GM23338 (cell line): ENCODE measurements around the gene TNS1. TPM values are rescaled to one million over a fixed set of nuclear protein-coding genes. Genes with fewer than 3 reads are reported as not detected.

Experiments
- ATAC-seq: fragments of 200-7000 bp; cut with Tn5 transposase; 3 replicates; pipeline ENCODE4 v1.9.1; 2020
- DNase-seq: peaks from one replicate; pipeline ENCODE4 v3.0.0-alpha.2; 2015; ENCODE audit warnings: low spot score
- H2AFZ ChIP-seq: fragments of 200-600 bp; sonication (generic); 2 replicates; pipeline ENCODE4 v1.8.0; 2016; ENCODE audit warnings: antibody characterized with exemption, mild to moderate bottlenecking, moderate library complexity
- H3F3A ChIP-seq: fragments of 200-600 bp; sonication (generic); replicated peaks from 2 replicates; pipeline ENCODE4 v1.8.0; 2017; ENCODE audit warnings: antibody characterized with exemption, mixed run types, low read depth
- H3K27ac ChIP-seq: fragments of 200-600 bp; sonication (generic); 2 replicates; pipeline ENCODE4 v1.6.1; 2016; ENCODE audit warnings: low read depth
- H3K27me3 ChIP-seq: fragments of 200-600 bp; sonication (generic); 2 replicates; pipeline ENCODE4 v1.8.0; 2016; ENCODE audit warnings: mild to moderate bottlenecking, mixed run types, moderate library complexity; ENCODE audit not compliant: insufficient read depth
- H3K36me3 ChIP-seq: fragments of 200-600 bp; sonication (generic); 2 replicates; pipeline ENCODE4 v1.8.0; 2016; ENCODE audit warnings: mild to moderate bottlenecking; ENCODE audit not compliant: insufficient read depth
- H3K4me1 ChIP-seq: fragments of 200-600 bp; sonication (generic); 2 replicates; pipeline ENCODE4 v1.8.0; 2016; ENCODE audit warnings: mild to moderate bottlenecking, moderate library complexity; ENCODE audit not compliant: insufficient read depth
- H3K4me2 ChIP-seq: fragments of 200-600 bp; sonication (generic); 2 replicates; pipeline ENCODE4 v1.7.1; 2017; ENCODE audit warnings: mixed run types
- H3K4me3 ChIP-seq: fragments of 200-600 bp; sonication (generic); 2 replicates; pipeline ENCODE4 v1.6.1; 2016; ENCODE audit warnings: mixed run types
- H3K79me2 ChIP-seq: fragments of 200-600 bp; sonication (generic); replicated peaks from 2 replicates; pipeline ENCODE4 v1.8.0; 2017; ENCODE audit warnings: mild to moderate bottlenecking; ENCODE audit not compliant: insufficient read depth
- H3K9me2 ChIP-seq: fragments of 200-600 bp; sonication (generic); 2 replicates; pipeline ENCODE4 v1.8.0; 2017; ENCODE audit not compliant: insufficient read depth
- H4K20me1 ChIP-seq: fragments of 200-600 bp; sonication (generic); replicated peaks from 2 replicates; pipeline ENCODE4 v1.8.0; 2017; ENCODE audit warnings: mild to moderate bottlenecking; ENCODE audit not compliant: insufficient read depth
- H3K27ac Mint-ChIP-seq: 2 replicates; pipeline ENCODE4 v1.8.0; 2020; ENCODE audit warnings: inconsistent platforms, mild to moderate bottlenecking, moderate library complexity, mixed read lengths
- H3K27me3 Mint-ChIP-seq: 3 replicates; pipeline ENCODE4 v1.8.0; 2022; ENCODE audit warnings: low read depth, mild to moderate bottlenecking, moderate library complexity, mixed read lengths, inconsistent platforms; ENCODE audit not compliant: insufficient read depth, poor library complexity
- H3K36me3 Mint-ChIP-seq: 3 replicates; pipeline ENCODE4 v1.8.0; 2021; ENCODE audit warnings: low read depth, mild to moderate bottlenecking, inconsistent platforms, moderate library complexity, mixed read lengths
- H3K4me1 Mint-ChIP-seq: 3 replicates; pipeline ENCODE4 v1.8.0; 2020; ENCODE audit warnings: mild to moderate bottlenecking, inconsistent platforms, mixed read lengths
- H3K4me3 Mint-ChIP-seq: 3 replicates; pipeline ENCODE4 v1.8.0; 2021; ENCODE audit warnings: moderate library complexity, mild to moderate bottlenecking, inconsistent platforms, mixed read lengths
- H3K9me3 Mint-ChIP-seq: 3 replicates; pipeline ENCODE4 v1.8.0; 2020; ENCODE audit warnings: moderate library complexity, mild to moderate bottlenecking, inconsistent platforms, mixed read lengths
- CREB1 ChIP-seq: fragments of 250-450 bp; sonication (Bioruptor Pico); IDR thresholded peaks from 2 replicates; pipeline ENCODE4 v1.5.0; 2020; ENCODE audit warnings: low read depth, mild to moderate bottlenecking, moderate library complexity
- ETS1 ChIP-seq: IDR thresholded peaks from 2 replicates; pipeline ENCODE4 v1.6.1; 2016; ENCODE audit warnings: antibody characterized with exemption
- EZH2 ChIP-seq: fragments of 200-600 bp; sonication (generic); IDR thresholded peaks from one replicate; pipeline ENCODE4 v1.8.0; 2017; ENCODE audit warnings: antibody characterized with exemption, mild to moderate bottlenecking, low read depth; ENCODE audit not compliant: unreplicated experiment
- EZH2phosphoT487 ChIP-seq: fragments of 200-600 bp; sonication (generic); IDR thresholded peaks from one replicate; pipeline ENCODE4 v1.8.1; 2018; ENCODE audit warnings: antibody characterized with exemption; ENCODE audit not compliant: unreplicated experiment
- JUNB ChIP-seq: IDR thresholded peaks from one replicate; pipeline ENCODE4 v1.6.1; 2016; ENCODE audit warnings: antibody characterized with exemption; ENCODE audit not compliant: unreplicated experiment
- NANOG ChIP-seq: IDR thresholded peaks from 2 replicates; pipeline ENCODE4 v1.6.1; 2016; ENCODE audit warnings: antibody characterized with exemption, borderline replicate concordance
- POLR2AphosphoS5 ChIP-seq: IDR thresholded peaks from 2 replicates; pipeline ENCODE4 v1.6.1; 2016; ENCODE audit warnings: antibody characterized with exemption, low read depth
- REST ChIP-seq: IDR thresholded peaks from one replicate; pipeline ENCODE4 v1.6.1; 2018; ENCODE audit warnings: antibody characterized with exemption; ENCODE audit not compliant: unreplicated experiment
- STAT1 ChIP-seq: IDR thresholded peaks from one replicate; pipeline ENCODE4 v1.6.1; 2016; ENCODE audit warnings: antibody characterized with exemption; ENCODE audit not compliant: unreplicated experiment
- ZNF114 ChIP-seq: fragments of 250-450 bp; sonication (Bioruptor Pico); IDR thresholded peaks from 2 replicates; pipeline ENCODE4 v1.5.0; 2020; ENCODE audit warnings: mild to moderate bottlenecking, moderate library complexity
- ZNF331 ChIP-seq: fragments of 250-450 bp; sonication (Bioruptor Pico); IDR thresholded peaks from 2 replicates; pipeline ENCODE4 v1.5.0; 2020; ENCODE audit warnings: low read depth, mild to moderate bottlenecking, moderate library complexity
- polyA plus RNA-seq: library from polyadenylated mRNA; unstranded; fragments of >200 nt; fragmentation: Nextera tagmentation; extraction: Ambion mirVana; gene quantifications from 2 replicates; pipeline ENCODE4 v1.2.1, GENCODE V29; 2016
- total RNA-seq: library from RNA; depleted of rRNA; stranded (reverse); fragments of >200 nt; shearing (Covaris generic); gene quantifications from 2 replicates; pipeline ENCODE4 v1.2.3, GENCODE V29; 2014
- TF ChIP-seq, protein P1 (sequence below), 2 experiments: fragments of 200-600 bp in 1 of 2; sonication (generic) in 1 of 2; conservative IDR thresholded peaks; 2 replicates each; pipeline versions ENCODE4 v1.5.1 to v1.6.1; 2016 to 2017; ENCODE audit warnings: antibody characterized with exemption in 2 of 2, low read depth in 2 of 2, mild to moderate bottlenecking in 2 of 2, moderate library complexity in 1 of 2
- TF ChIP-seq, protein P2 (sequence below): fragments of 250-450 bp; sonication (Bioruptor Pico); IDR thresholded peaks from 2 replicates; pipeline ENCODE4 v1.5.0; 2020; ENCODE audit warnings: mild to moderate bottlenecking, moderate library complexity

TNS1 gene
- total and polyA plus RNA-seq, 2 experiments from 2014 or later = 2.0 to 7.4 TPM

DNA sequence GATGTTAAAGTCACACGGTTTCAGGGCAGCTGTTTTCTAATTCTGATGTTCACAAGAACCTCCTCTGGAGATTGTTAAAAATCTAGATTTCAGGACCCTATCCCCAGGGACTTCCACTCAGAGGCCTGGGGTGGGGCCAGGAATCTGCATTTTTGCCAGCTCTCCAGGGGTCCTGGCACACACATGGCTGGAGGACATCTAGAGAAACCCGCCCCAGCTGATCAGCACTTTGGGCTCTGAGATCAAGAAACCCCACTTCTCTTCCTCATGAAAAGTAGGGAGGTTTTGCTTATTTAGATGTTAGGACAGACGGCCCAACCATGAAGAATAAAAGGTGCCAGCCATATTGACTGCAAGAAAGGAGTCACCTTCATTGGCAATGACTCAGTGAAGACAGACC lies 148.8 kb downstream of the TNS1 start:
- no peaks in the 10 kb centered on the region for H4K20me1 ChIP-seq
- H3K4me1 ChIP-seq = 0 out of 2 replicates have a peak, but pooled peaks cover 3% of the 10 kb centered on the region
- no peaks in the 10 kb centered on the region for H3K27me3 ChIP-seq
- Mint-ChIP-seq H3K9me3 (no peaks in the 10 kb centered on the region), H3K27ac (no peak overlapping the region), H3K36me3 (no peaks in the 10 kb centered on the region), H3K4me1 (peaks cover 17% of the 10 kb centered on the region), H3K27me3 (peaks cover 8% of the 10 kb centered on the region), H3K4me3 (no peak overlapping the region)
- H3K27ac ChIP-seq = no peak overlapping the region
- H3K9me2 ChIP-seq = no peaks in the 10 kb centered on the region
- no peak overlapping the region for H3K4me3 ChIP-seq
- H3K79me2 ChIP-seq = no peaks in the 10 kb centered on the region
- H2AFZ ChIP-seq = no peak overlapping the region
- TF ChIP-seq EZH2 (no peak), ETS1 (no peak), NANOG (no peak), CREB1 (CRISPR knock-in tag) (no peak), POLR2AphosphoS5 (no peak), JUNB (no peak), EZH2phosphoT487 (no peak), ZNF331 (CRISPR knock-in tag) (no peak), STAT1 (no peak), REST (no peak), ZNF114 (no peak)
- TF ChIP-seq, protein P1, sequence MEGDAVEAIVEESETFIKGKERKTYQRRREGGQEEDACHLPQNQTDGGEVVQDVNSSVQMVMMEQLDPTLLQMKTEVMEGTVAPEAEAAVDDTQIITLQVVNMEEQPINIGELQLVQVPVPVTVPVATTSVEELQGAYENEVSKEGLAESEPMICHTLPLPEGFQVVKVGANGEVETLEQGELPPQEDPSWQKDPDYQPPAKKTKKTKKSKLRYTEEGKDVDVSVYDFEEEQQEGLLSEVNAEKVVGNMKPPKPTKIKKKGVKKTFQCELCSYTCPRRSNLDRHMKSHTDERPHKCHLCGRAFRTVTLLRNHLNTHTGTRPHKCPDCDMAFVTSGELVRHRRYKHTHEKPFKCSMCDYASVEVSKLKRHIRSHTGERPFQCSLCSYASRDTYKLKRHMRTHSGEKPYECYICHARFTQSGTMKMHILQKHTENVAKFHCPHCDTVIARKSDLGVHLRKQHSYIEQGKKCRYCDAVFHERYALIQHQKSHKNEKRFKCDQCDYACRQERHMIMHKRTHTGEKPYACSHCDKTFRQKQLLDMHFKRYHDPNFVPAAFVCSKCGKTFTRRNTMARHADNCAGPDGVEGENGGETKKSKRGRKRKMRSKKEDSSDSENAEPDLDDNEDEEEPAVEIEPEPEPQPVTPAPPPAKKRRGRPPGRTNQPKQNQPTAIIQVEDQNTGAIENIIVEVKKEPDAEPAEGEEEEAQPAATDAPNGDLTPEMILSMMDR (conservative IDR thresholded peaks at IDR 0.05; ENCODE audit: low read depth in 2 of 2) = no peak
- TF ChIP-seq, protein P2, sequence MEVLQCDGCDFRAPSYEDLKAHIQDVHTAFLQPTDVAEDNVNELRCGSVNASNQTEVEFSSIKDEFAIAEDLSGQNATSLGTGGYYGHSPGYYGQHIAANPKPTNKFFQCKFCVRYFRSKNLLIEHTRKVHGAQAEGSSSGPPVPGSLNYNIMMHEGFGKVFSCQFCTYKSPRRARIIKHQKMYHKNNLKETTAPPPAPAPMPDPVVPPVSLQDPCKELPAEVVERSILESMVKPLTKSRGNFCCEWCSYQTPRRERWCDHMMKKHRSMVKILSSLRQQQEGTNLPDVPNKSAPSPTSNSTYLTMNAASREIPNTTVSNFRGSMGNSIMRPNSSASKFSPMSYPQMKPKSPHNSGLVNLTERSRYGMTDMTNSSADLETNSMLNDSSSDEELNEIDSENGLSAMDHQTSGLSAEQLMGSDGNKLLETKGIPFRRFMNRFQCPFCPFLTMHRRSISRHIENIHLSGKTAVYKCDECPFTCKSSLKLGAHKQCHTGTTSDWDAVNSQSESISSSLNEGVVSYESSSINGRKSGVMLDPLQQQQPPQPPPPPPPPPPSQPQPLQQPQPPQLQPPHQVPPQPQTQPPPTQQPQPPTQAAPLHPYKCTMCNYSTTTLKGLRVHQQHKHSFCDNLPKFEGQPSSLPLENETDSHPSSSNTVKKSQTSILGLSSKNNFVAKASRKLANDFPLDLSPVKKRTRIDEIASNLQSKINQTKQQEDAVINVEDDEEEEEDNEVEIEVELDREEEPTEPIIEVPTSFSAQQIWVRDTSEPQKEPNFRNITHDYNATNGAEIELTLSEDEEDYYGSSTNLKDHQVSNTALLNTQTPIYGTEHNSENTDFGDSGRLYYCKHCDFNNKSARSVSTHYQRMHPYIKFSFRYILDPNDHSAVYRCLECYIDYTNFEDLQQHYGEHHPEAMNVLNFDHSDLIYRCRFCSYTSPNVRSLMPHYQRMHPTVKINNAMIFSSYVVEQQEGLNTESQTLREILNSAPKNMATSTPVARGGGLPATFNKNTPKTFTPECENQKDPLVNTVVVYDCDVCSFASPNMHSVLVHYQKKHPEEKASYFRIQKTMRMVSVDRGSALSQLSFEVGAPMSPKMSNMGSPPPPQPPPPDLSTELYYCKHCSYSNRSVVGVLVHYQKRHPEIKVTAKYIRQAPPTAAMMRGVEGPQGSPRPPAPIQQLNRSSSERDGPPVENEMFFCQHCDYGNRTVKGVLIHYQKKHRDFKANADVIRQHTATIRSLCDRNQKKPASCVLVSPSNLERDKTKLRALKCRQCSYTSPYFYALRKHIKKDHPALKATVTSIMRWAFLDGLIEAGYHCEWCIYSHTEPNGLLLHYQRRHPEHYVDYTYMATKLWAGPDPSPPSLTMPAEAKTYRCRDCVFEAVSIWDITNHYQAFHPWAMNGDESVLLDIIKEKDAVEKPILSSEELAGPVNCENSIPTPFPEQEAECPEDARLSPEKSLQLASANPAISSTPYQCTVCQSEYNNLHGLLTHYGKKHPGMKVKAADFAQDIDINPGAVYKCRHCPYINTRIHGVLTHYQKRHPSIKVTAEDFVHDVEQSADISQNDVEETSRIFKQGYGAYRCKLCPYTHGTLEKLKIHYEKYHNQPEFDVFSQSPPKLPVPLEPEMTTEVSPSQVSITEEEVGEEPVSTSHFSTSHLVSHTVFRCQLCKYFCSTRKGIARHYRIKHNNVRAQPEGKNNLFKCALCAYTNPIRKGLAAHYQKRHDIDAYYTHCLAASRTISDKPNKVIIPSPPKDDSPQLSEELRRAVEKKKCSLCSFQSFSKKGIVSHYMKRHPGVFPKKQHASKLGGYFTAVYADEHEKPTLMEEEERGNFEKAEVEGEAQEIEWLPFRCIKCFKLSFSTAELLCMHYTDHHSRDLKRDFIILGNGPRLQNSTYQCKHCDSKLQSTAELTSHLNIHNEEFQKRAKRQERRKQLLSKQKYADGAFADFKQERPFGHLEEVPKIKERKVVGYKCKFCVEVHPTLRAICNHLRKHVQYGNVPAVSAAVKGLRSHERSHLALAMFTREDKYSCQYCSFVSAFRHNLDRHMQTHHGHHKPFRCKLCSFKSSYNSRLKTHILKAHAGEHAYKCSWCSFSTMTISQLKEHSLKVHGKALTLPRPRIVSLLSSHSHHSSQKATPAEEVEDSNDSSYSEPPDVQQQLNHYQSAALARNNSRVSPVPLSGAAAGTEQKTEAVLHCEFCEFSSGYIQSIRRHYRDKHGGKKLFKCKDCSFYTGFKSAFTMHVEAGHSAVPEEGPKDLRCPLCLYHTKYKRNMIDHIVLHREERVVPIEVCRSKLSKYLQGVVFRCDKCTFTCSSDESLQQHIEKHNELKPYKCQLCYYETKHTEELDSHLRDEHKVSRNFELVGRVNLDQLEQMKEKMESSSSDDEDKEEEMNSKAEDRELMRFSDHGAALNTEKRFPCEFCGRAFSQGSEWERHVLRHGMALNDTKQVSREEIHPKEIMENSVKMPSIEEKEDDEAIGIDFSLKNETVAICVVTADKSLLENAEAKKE (CRISPR knock-in tag) = no peak
- DNase-seq (no peak), ATAC-seq (no peak)
- no peaks in the 10 kb centered on the region for H3F3A ChIP-seq
- no peak overlapping the region for H3K4me2 ChIP-seq
- no peaks in the 10 kb centered on the region for H3K36me3 ChIP-seq
